Breast epithelium (tissue), 4 donors: ENCODE data around the gene MSX2. TPM values are rescaled to one million over a fixed set of nuclear protein-coding genes. Genes with fewer than 3 reads are reported as not detected.

Source experiments
- DNase-seq, 2 donors: peaks; one replicate each; pipeline ENCODE4 v3.0.0-alpha.2; 2019; ENCODE audit warnings: low spot score in 2 of 2
- H3K27ac ChIP-seq, 2 donors: fragments of 200-600 bp; sonication (generic) in 1 of 2; one replicate each; pipeline ENCODE4 v1.5.1; 2016 to 2019; ENCODE audit warnings: mild to moderate bottlenecking in 1 of 2
- H3K27me3 ChIP-seq, 2 donors: fragments of 200-600 bp; sonication (generic) in 1 of 2; one replicate each; pipeline versions ENCODE4 v1.5.1 to v1.6.0; 2017 to 2019; ENCODE audit warnings: control low read depth in 1 of 2, mild to moderate bottlenecking in 1 of 2
- H3K36me3 ChIP-seq: fragments of 200-600 bp; one replicate; pipeline ENCODE4 v1.5.1; 2019
- H3K4me1 ChIP-seq, 2 donors: fragments of 200-600 bp; sonication (generic); one replicate each; pipeline ENCODE4 v1.5.1; 2016 to 2019; ENCODE audit warnings: control low read depth in 1 of 2
- H3K4me3 ChIP-seq, 3 donors: fragments of 200-600 bp; sonication (generic); 1 replicate in 2 of 3; 2 replicates in 1 of 3; pipeline ENCODE4 v1.5.1; 2016 to 2019; ENCODE audit warnings: mild to moderate bottlenecking in 3 of 3, moderate library complexity in 2 of 3
- H3K9me3 ChIP-seq, 2 donors: fragments of 200-600 bp; sonication (generic) in 1 of 2; one replicate each; pipeline ENCODE4 v1.5.1; 2016 to 2019; ENCODE audit warnings: control low read depth in 1 of 2
- CTCF ChIP-seq, 3 donors: fragments of 450-650 bp; IDR thresholded peaks; one replicate each; pipeline ENCODE4 v1.5.1; 2016 to 2017; ENCODE audit warnings: antibody characterized with exemption in 3 of 3, mild to moderate bottlenecking in 3 of 3, moderate library complexity in 3 of 3
- POLR2A ChIP-seq: fragments of 450-650 bp; IDR thresholded peaks from one replicate; pipeline ENCODE4 v1.6.1; 2016; ENCODE audit warnings: antibody characterized with exemption, mild to moderate bottlenecking, moderate library complexity
- POLR2AphosphoS5 ChIP-seq, 3 donors: sonication (generic); formaldehyde crosslinking; IDR thresholded peaks; one replicate each; pipeline ENCODE4 v1.6.1; 2017; ENCODE audit warnings: antibody characterized with exemption in 3 of 3
- intact Hi-C: fragments of 100-400 bp; cut with DNase I; formaldehyde crosslinking; loops from one replicate; pipeline ENCODE4 v1.15.1; 2023; ENCODE audit warnings: low total_unique reads
- total RNA-seq, 3 donors: library from RNA; depleted of rRNA; stranded (reverse); fragments of >200 nt; gene quantifications; one replicate each; pipeline ENCODE4 v1.1.0, GENCODE V29; 2016

The MSX2 gene
- total RNA-seq, 3 donors from 2014 or later = 1.6 to 12.7 (median 11.5) TPM

- no peaks in the 10 kb centered on the region for H3K9me3 ChIP-seq
- H3K4me1 ChIP-seq = no peaks in the 10 kb centered on the region
- no peak overlapping the region for H3K27ac ChIP-seq
- no peak for DNase-seq
- intact Hi-C loops = no loop called here
- H3K4me3 ChIP-seq = no peak overlapping the region
- H3K36me3 ChIP-seq = no peaks in the 10 kb centered on the region
- TF ChIP-seq POLR2A (no peak), CTCF (IDR thresholded peaks at IDR 0.05) (no peak), POLR2AphosphoS5 (IDR thresholded peaks at IDR 0.05) (no peak)
- H3K27me3 ChIP-seq = peaks cover 0 to 48% of the 10 kb centered on the region in 2 donors
Measured at GRCh38 chr5:174722500-174722899, 1.9 kb upstream of the MSX2 start.

DNA sequence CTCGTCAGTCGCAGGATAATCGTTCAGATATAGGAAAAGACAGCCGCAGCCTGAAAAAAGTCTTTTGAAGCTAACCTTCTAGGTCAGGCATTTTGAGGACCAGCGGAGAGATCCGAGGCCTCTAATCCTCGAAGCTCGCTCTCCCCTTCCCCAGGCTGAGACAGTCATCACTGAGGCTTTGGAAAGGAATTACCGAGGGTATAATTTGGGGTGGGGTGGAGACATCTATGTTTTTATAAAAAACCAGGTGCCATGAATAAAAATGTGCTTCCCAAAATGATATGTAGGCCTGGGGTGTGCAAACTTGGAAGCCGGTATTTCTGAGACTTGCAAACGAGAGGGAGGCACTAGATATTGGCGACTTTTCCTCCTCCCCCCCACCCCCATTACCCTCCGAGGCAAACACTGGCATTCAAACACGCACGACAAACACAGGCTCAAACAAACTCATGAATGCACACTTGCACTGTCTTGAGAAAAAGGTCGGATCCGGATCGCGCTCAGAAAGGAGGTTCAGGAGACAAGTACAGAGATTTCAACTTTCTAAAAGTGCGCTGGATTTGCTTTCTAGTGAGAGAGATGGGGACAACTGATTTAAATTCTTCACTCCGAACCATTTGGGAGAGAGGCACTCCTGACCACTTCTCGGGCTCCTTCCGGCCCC lies 935 bp upstream of the MSX2 start:
- no peaks in the 10 kb centered on the region for H3K36me3 ChIP-seq
- DNase-seq = no peak
- no peaks in the 10 kb centered on the region for H3K9me3 ChIP-seq
- peaks cover 0 to 42% of the 10 kb centered on the region in 2 donors for H3K27me3 ChIP-seq
- TF ChIP-seq POLR2A (no peak), CTCF (IDR thresholded peaks at IDR 0.05) (no peak), POLR2AphosphoS5 (IDR thresholded peaks at IDR 0.05) (no peak)
- intact Hi-C loops = no loop called here
- H3K4me1 ChIP-seq = no peaks in the 10 kb centered on the region
- H3K4me3 ChIP-seq = peak overlapping the region; percentile 65 to 89 (median 76)
- H3K27ac ChIP-seq = peak overlapping the region; percentile 46 to 56

DNA sequence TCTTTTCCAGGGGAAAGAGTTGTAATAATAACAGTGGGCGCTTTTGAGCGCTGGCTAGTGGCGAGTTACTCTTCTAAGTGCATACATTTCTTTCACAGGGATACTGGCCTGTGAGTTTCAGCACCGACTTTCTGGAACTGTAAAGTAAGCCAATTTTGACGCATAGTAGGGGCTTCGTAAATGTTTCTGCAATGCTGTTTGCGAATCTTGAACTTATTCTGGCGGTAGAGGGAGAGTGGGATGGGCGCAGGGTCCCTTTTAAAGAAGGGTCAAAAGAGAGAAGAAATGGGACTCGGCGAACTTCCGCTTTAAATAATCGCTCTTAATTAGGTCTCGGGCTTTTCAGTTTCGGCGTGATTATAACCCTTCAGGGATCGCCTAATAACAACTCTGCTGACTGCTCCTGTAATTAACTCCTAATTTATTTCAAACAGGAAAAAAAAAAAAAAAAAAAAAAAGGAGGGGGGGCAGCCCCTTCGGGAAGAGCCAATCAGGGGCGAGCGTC lies 351 bp upstream of the MSX2 start:
- peaks cover 0 to 38% of the 10 kb centered on the region in 2 donors for H3K27me3 ChIP-seq
- intact Hi-C loops = no loop called here
- H3K27ac ChIP-seq = peak overlapping the region; percentile 46 to 56
- TF ChIP-seq CTCF (IDR thresholded peaks at IDR 0.05) (no peak), POLR2AphosphoS5 (IDR thresholded peaks at IDR 0.05) (no peak), POLR2A (no peak)
- no peaks in the 10 kb centered on the region for H3K36me3 ChIP-seq
- no peaks in the 10 kb centered on the region for H3K4me1 ChIP-seq
- peak overlapping the region; percentile 65 to 89 (median 76) for H3K4me3 ChIP-seq
- no peaks in the 10 kb centered on the region for H3K9me3 ChIP-seq
- no peak for DNase-seq

- Histone ChIP-seq H3K9me3 (no peaks in the 10 kb centered on the region), H3K4me3 (peak overlapping the region; percentile 65 to 89 (median 76)), H3K36me3 (no peaks in the 10 kb centered on the region), H3K27me3 (peaks cover 0 to 26% of the 10 kb centered on the region in 2 donors), H3K27ac (peak overlapping the region; percentile 84 to 92), H3K4me1 (no peaks in the 10 kb centered on the region)
- no peak for DNase-seq
- TF ChIP-seq POLR2AphosphoS5 (IDR thresholded peaks at IDR 0.05) = no peak
- no peak for TF ChIP-seq POLR2A
- TF ChIP-seq CTCF (IDR thresholded peaks at IDR 0.05) = no peak
- intact Hi-C loops = loop anchor here (5.0 kb wide), 1 partner anchor 917 kb away; no protein-coding TSS in a partner anchor
Measured at GRCh38 chr5:174725261-174725990, 1.0 kb downstream of the MSX2 start.
